GM12878 (cell line): ENCODE results near the gene BBX. TPM values are rescaled to one million over a fixed set of nuclear protein-coding genes. Genes with fewer than 3 reads are reported as not detected.

Experiments
- ATAC-seq: fragments of 200-7000 bp; cut with Tn5 transposase; 3 replicates; pipeline ENCODE4 v1.9.1; 2020; ENCODE audit warnings: mild to moderate bottlenecking, moderate library complexity
- BruUV-seq: library from RNA; stranded (reverse); fragments of 400-500 nt; replicated peaks from 2 replicates; lab custom pipeline; 2021; lab: Mats Ljungman, UMichigan
- CTCF ChIA-PET: fragments of 300-600 bp; sonication (Branson Sonifier 250); formaldehyde crosslinking; extraction: SDS; loops from one replicate; lab custom pipeline; 2021; ENCODE audit warnings: inconsistent platforms; lab: Yijun Ruan, JAX
- POLR2A ChIA-PET: fragments of 350-600 bp; formaldehyde crosslinking; extraction: SDS; loops from one replicate; lab custom pipeline; 2021; ENCODE audit warnings: inconsistent platforms; lab: Charles Lee
- RAD21 ChIA-PET: fragments of 300-600 bp; sonication (Branson Sonifier 250); formaldehyde crosslinking; loops from one replicate; lab custom pipeline; 2023; ENCODE audit warnings: antibody characterized with exemption; ENCODE audit not compliant: unreplicated experiment; lab: Charles Lee
- SMC1A ChIA-PET: fragments of 300-600 bp; sonication (Branson Sonifier 250); formaldehyde crosslinking; loops from one replicate; lab custom pipeline; 2023; ENCODE audit not compliant: unreplicated experiment, uncharacterized antibody; lab: Charles Lee
- DNase-seq: peaks from one replicate; pipeline ENCODE4 v3.0.0-alpha.2; 2011; ENCODE audit warnings: low read depth, low spot score
- FAIRE-seq: peaks from 3 replicates; lab custom pipeline; 2011; peaks lifted over from hg19 to GRCh38; lab: Jason Lieb, UNC
- H2AFZ ChIP-seq: 2 replicates; pipeline ENCODE4 v1.6.0; 2011; ENCODE audit warnings: low read depth, low read length, control low read depth; ENCODE audit not compliant: control insufficient read depth
- H3K27ac ChIP-seq: 2 replicates; pipeline ENCODE4 v1.5.1; 2011; ENCODE audit warnings: control low read depth; ENCODE audit not compliant: control insufficient read depth, insufficient read depth
- H3K27me3 ChIP-seq, 2 experiments: replicated peaks in 1 of 2; 2 replicates each; pipeline versions ENCODE4 v1.6.0 to v1.6.1; 2011; ENCODE audit warnings: low read length in 1 of 2; ENCODE audit not compliant: control insufficient read depth in 2 of 2, insufficient read depth in 2 of 2
- H3K36me3 ChIP-seq, 2 experiments: 2 replicates each; pipeline ENCODE4 v1.5.1; 2011; ENCODE audit warnings: low read length in 1 of 2; ENCODE audit not compliant: control insufficient read depth in 2 of 2, insufficient read depth in 2 of 2
- H3K4me1 ChIP-seq: 2 replicates; pipeline ENCODE4 v1.6.1; 2011; ENCODE audit warnings: mild to moderate bottlenecking, low read length, moderate library complexity, mixed read lengths; ENCODE audit not compliant: control insufficient read depth, insufficient read depth
- H3K4me2 ChIP-seq: 2 replicates; pipeline ENCODE4 v1.6.0; 2011; ENCODE audit warnings: control low read depth; ENCODE audit not compliant: control insufficient read depth, insufficient read depth
- H3K4me3 ChIP-seq: fragments of 200-600 bp; sonication (generic); 2 replicates; pipeline ENCODE4 v1.5.1; 2016
- H3K79me2 ChIP-seq: 2 replicates; pipeline ENCODE4 v1.6.0; 2011; ENCODE audit warnings: low read length; ENCODE audit not compliant: control insufficient read depth, insufficient read depth
- H3K9ac ChIP-seq: 2 replicates; pipeline ENCODE4 v1.8.0; 2011; ENCODE audit warnings: low read length, control low read depth, mixed read lengths; ENCODE audit not compliant: control insufficient read depth, insufficient read depth
- H3K9me3 ChIP-seq: replicated peaks from 3 replicates; pipeline ENCODE4 v1.5.1; 2011; ENCODE audit warnings: mild to moderate bottlenecking, low read length; ENCODE audit not compliant: control insufficient read depth, insufficient read depth
- H4K20me1 ChIP-seq: 2 replicates; pipeline ENCODE4 v1.6.0; 2011; ENCODE audit not compliant: control insufficient read depth, insufficient read depth
- CBX5 ChIP-seq: sonication (generic); IDR thresholded peaks from 2 replicates; pipeline ENCODE4 v1.6.1; 2016; ENCODE audit warnings: low read depth, moderate library complexity, mild to moderate bottlenecking, inconsistent platforms
- CHD2 ChIP-seq: IDR thresholded peaks from 2 replicates; pipeline ENCODE4 v1.6.1; 2011; ENCODE audit warnings: low read depth, low read length, improper control_type of control experiment, borderline replicate concordance
- EED ChIP-seq: sonication (generic); IDR thresholded peaks from 2 replicates; pipeline ENCODE4 v1.6.1; 2016; ENCODE audit warnings: antibody characterized with exemption, low read depth
- FOXK2 ChIP-seq: fragments of 450-650 bp; IDR thresholded peaks from 2 replicates; pipeline ENCODE4 v1.6.1; 2017; ENCODE audit warnings: mild to moderate bottlenecking, moderate library complexity
- HCFC1 ChIP-seq: fragments of 150-350 bp; IDR thresholded peaks from 2 replicates; pipeline ENCODE4 v1.6.1; 2014; ENCODE audit warnings: low read length
- HDGF ChIP-seq: fragments of 450-650 bp; IDR thresholded peaks from 2 replicates; pipeline ENCODE4 v1.6.1; 2016; ENCODE audit warnings: antibody characterized with exemption
- LARP7 ChIP-seq: fragments of 450-650 bp; IDR thresholded peaks from 2 replicates; pipeline ENCODE4 v1.6.1; 2017; ENCODE audit warnings: mild to moderate bottlenecking
- MTA3 ChIP-seq: IDR thresholded peaks from 2 replicates; pipeline ENCODE4 v1.6.1; 2012; ENCODE audit warnings: low read length, inconsistent platforms, borderline replicate concordance
- MXI1 ChIP-seq: fragments of 150-350 bp; IDR thresholded peaks from 2 replicates; pipeline ENCODE4 v1.6.1; 2011; ENCODE audit warnings: low read depth, mild to moderate bottlenecking, inconsistent platforms, low read length, improper control_type of control experiment
- MYB ChIP-seq: fragments of 150-350 bp; IDR thresholded peaks from 2 replicates; pipeline ENCODE4 v1.6.1; 2014; ENCODE audit warnings: mild to moderate bottlenecking, low read depth, low read length, borderline replicate concordance
- NR2C2 ChIP-seq: IDR thresholded peaks from 2 replicates; pipeline ENCODE4 v1.6.1; 2011; ENCODE audit warnings: borderline replicate concordance, low read depth; ENCODE audit not compliant: control insufficient read depth, insufficient read length
- NRF1 ChIP-seq: conservative IDR thresholded peaks from 2 replicates; pipeline ENCODE4 v1.6.1; 2011; ENCODE audit warnings: mild to moderate bottlenecking, low read depth, low read length, improper control_type of control experiment
- POLR2AphosphoS5 ChIP-seq: IDR thresholded peaks from 2 replicates; pipeline ENCODE4 v1.6.1; 2011; ENCODE audit warnings: mild to moderate bottlenecking, low read length, inconsistent platforms
- SMC3 ChIP-seq: IDR thresholded peaks from 2 replicates; pipeline ENCODE4 v1.6.1; 2011; ENCODE audit warnings: low read length, improper control_type of control experiment, borderline replicate concordance
- ZNF24 ChIP-seq: fragments of 450-650 bp; IDR thresholded peaks from 2 replicates; pipeline ENCODE4 v1.6.1; 2017; ENCODE audit warnings: antibody characterized with exemption, mild to moderate bottlenecking
- WGBS: methylation state at CpG from one replicate; pipeline ENCODE4 v1.1.6; 2016; ENCODE audit warnings: low lambda C conversion rate; ENCODE audit not compliant: insufficient replicate concordance, insufficient coverage; ENCODE audit errors: missing lambda C conversion rate; 5-methylcytosine and 5-hydroxymethylcytosine counted together
- in situ Hi-C: fragments of 300-500 bp; cut with MboI; formaldehyde crosslinking; loops from 9 replicates; pipeline ENCODE4 v1.14.3; 2018; ENCODE audit warnings: mixed read lengths
- intact Hi-C: fragments of 100-400 bp; cut with micrococcal nuclease; formaldehyde crosslinking; loops from one replicate; pipeline ENCODE4 v1.14.2; 2022; ENCODE audit not compliant: unreplicated experiment
- polyA plus RNA-seq, 11 experiments: library from polyadenylated mRNA; depleted of rRNA in 4 of 11; unstranded in 6 of 11; stranded (reverse) in 5 of 11; fragments of >200 nt; fragmentation: Nextera tagmentation in 4 of 11; fragmentation: Illumina TruSeq in 1 of 11; extraction: Ambion mirVana in 4 of 11; extraction: Trizol in 1 of 11; gene quantifications; 1 replicate in 1 of 11; 2 replicates in 10 of 11; pipeline versions ENCODE4 v1.2.1 to v1.2.3, GENCODE V29; 2011 to 2016; ENCODE audit warnings: inconsistent platforms in 2 of 11, missing spikeins in 2 of 11, low read depth in 1 of 11
- total RNA-seq, 4 experiments: library from RNA; depleted of rRNA in 3 of 4; stranded (reverse); fragments of >200 nt in 3 of 4; fragmentation: Illumina TruSeq in 1 of 4; extraction: Trizol in 1 of 4; gene quantifications; 2 replicates each; pipeline versions ENCODE4 v1.2.1 to v1.2.3, GENCODE V29; 2013 to 2021
- TF ChIP-seq, protein P1 (sequence below): IDR thresholded peaks from 2 replicates; pipeline ENCODE4 v1.6.1; 2012; ENCODE audit warnings: low read depth, low read length, improper control_type of control experiment

Gene BBX
- total and polyA plus RNA-seq, 10 of the 15 experiments (the other 5 are each of a cell fraction or from before 2014, with no cell fraction given) = 13.3 to 38.5 (median 32.0) TPM

GRCh38 chr3:107524326-107524840 is 1.6 kb downstream of the BBX start:
- ChIA-PET RAD21 (interaction anchor here (0.6 to 1.2 kb wide), 3 partner anchors 119 to 159 kb away, joined by 3 to 4 read pairs (median 3); no protein-coding TSS in a partner anchor), CTCF (interaction anchor here (0.8 to 0.9 kb wide), 2 partner anchors 21 to 120 kb away, joined by 3 to 4 read pairs; no protein-coding TSS in a partner anchor), SMC1A (interaction anchor here (1.0 to 1.3 kb wide), 3 partner anchors 9 to 75 kb away, joined by 3 to 9 read pairs (median 4); no protein-coding TSS in a partner anchor), POLR2A (interaction anchor here (0.7 to 1.0 kb wide), 2 partner anchors 14 to 74 kb away, joined by 3 to 4 read pairs; no protein-coding TSS in a partner anchor)
- H3K27ac ChIP-seq = peak overlapping the region; percentile 84
- H3K36me3 ChIP-seq = no peaks in the 10 kb centered on the region; a peak in 1 of 4 replicates
- BruUV-seq = no TSS peak
- no peaks in the 10 kb centered on the region for H3K27me3 ChIP-seq
- H3K4me2 ChIP-seq = peak overlapping the region; percentile 36
- peaks cover 31% of the 10 kb centered on the region for H3K79me2 ChIP-seq
- H3K4me3 ChIP-seq = peak overlapping the region; percentile 85
- H4K20me1 ChIP-seq = no peaks in the 10 kb centered on the region
- intact Hi-C loops (loop anchor here (5.0 to 10.0 kb wide), 2 partner anchors 92 to 290 kb away; no protein-coding TSS in a partner anchor), in situ Hi-C loops (no loop called here)
- H3K4me1 ChIP-seq = peaks cover 10% of the 10 kb centered on the region; the same call in 1 of the 2 replicates
- TF ChIP-seq HDGF (no peak), NRF1 (no peak), NR2C2 (no peak), ZNF24 (no peak), HCFC1 (no peak), MTA3 (no peak), CBX5 (no peak), LARP7 (no peak), FOXK2 (no peak), POLR2AphosphoS5 (no peak), SMC3 (no peak), MYB (no peak), MXI1 (0 out of 2 replicates have a peak, but pooled peaks have one; percentile 43), CHD2 (no peak), EED (0 out of 2 replicates have a peak, but pooled peaks have one; percentile 5)
- TF ChIP-seq, protein P1, sequence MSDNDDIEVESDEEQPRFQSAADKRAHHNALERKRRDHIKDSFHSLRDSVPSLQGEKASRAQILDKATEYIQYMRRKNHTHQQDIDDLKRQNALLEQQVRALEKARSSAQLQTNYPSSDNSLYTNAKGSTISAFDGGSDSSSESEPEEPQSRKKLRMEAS = no peak
- FAIRE-seq = no peak
- peak overlapping the region; percentile 75 for H2AFZ ChIP-seq
- H3K9me3 ChIP-seq = no peaks in the 10 kb centered on the region
- no peak for ATAC-seq
- H3K9ac ChIP-seq = peak overlapping the region; percentile 83
- 0% methylated on average over 15 of the region's 18 CpGs for WGBS
- no peak for DNase-seq
